Ramos (cell line): ENCODE data around the gene CDK2AP2.
"Not testable (repeated sequence)": the region's sequence is repeated elsewhere in the genome, so short reads cannot be mapped to it uniquely, and the experiment has no call there.

Source experiments
- in situ Hi-C: fragments of 300-500 bp; cut with MboI; formaldehyde crosslinking; loops from one replicate; pipeline ENCODE4 v1.14.3; 2022; ENCODE audit warnings: low sequenced_read_pairs; ENCODE audit not compliant: unreplicated experiment

The CDK2AP2 gene

DNA sequence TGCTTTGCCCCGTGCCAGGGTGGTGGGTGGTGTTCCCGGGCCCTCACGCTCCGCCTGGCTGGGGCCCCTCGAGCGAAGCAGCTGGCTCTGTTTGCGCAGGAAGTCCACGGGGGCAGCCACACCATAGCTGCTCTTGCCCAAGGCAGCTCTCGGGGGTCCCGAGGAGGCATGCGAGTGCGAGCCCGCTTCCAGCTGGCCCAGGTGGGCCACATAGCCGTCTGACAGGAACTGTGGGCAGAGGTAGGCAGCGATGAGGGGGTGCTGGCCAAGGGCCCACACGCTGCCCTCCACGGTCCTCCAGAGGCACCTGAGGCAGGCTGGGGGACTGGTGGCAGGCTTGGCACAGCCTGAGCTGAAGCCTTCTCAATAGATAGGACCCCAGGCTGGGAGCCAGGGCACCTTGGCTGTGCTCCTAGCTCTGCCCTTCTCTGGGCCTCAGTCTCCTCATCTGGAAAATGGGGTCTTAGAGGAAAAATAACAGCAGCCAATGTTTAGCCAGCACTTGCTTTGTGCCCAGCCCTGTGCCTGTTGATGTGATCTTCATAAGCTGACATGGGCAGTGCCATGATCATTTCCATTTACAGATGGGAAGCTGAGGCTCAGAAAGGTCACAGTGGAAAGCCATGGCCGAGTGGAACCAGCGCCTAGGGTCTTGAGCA lies 15.8 kb downstream of the CDK2AP2 start:
- in situ Hi-C loops = no loop called here

DNA sequence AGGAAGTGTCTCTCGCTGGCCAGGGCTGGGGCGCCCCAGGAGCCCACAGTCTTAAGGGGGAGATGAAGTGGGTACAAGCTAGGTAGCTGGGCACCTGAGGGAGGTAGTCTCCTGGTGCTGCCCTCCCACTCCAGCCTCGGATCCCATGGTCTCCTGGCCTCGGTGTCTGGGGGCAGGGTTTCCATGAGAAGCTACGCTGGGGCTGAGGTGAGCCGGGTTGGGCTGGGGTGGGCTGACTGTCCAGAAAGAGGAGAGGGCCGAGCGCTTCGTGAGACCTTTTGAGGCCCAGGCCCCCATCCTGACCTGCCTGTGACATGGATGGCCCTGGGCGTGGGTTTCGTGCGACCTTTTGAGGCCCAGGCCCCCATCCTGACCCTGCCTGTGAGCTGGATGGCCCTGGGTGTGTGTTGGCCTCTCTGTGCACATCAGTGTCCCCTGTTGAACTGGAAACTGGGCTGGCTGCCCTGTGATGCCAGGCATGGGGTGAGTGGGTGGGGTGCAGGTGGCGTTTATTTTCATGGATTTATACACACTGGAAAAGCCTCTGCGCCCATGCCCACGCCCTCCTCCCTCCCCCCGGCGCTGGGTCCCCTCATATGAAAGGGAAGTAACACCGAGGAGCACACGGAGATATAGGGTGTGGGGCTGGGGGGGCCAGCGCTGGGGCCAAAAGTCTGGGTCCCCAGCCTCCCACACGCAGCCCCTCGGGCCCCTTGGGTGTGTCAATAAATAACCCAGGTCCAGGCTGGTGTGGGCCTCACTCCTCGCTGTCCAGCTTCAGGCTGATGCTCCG lies 16.5 kb downstream of the CDK2AP2 start:
- in situ Hi-C loops = no loop called here

DNA sequence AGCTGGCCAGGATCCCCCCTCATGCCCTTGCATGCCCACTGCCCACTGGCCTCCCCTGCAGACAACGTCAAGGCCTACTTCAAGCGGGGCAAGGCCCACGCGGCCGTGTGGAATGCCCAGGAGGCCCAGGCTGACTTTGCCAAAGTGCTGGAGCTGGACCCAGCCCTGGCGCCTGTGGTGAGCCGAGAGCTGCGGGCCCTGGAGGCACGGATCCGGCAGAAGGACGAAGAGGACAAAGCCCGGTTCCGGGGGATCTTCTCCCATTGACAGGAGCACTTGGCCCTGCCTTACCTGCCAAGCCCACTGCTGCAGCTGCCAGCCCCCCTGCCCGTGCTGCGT lies 17.3 kb downstream of the CDK2AP2 start:
- in situ Hi-C loops = no loop called here

DNA sequence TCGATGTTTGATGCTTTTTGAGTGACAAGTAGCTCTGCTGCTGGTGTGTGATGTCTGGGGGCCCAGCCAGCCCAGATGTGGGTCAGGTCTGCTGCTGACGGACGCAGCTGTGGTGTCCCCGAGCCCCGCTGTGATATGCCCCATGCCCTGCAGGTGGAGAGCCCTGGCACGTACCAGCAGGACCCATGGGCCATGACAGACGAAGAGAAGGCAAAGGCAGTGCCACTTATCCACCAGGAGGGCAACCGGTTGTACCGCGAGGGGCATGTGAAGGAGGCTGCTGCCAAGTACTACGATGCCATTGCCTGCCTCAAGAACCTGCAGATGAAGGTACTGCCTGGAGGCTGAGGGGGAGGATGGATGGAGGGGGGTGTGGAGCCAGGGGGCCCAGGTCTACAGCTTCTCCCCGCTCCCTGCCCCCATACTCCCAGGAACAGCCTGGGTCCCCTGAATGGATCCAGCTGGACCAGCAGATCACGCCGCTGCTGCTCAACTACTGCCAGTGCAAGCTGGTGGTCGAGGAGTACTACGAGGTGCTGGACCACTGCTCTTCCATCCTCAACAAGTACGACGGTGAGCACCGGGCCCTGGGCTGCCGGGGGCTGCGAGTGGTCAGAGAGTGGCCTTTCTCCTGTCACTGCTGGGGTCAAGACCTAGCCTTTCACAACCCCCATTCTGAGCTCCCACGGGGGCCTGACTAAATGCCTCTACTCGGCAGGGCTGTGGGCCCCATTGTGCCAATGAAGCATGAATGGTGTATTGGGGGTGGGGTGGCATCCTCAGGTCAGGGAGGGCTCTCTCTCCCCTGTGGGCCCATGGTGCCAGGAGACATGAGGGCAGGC lies 17.9 kb downstream of the CDK2AP2 start:
- in situ Hi-C loops = loop anchor here (10.0 kb wide), 1 partner anchor 205 kb away; the partner anchor contains the start of gene ANKRD13D

DNA sequence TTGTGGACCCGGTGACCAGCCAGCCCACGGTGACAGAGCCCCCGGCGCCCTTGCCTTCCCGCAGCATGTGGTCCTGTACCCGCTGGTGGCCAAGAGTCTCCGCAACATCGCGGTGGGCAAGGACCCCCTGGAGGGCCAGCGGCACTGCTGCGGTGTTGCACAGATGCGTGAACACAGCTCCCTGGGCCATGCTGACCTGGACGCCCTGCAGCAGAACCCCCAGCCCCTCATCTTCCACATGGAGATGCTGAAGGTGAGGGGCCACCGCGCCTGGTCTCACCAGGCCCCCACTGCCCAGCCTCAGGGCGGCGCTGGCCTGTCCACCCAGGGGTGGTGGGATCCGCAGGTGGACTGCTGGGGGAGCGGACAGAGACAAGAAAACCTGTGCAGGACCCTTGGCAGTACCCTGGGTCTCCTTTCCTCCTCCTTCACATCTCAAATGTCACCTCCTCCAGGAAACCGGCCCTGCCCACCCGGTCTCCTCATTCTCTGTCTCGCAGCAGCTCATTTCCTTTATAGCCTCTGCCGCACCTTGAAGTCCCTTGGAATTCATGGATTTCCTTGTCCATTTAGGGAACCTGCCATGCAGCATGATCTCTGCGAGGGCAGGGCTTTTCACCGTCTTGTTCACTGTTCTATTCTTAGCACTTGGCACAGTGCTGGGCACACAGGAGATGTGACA lies 18.6 kb downstream of the CDK2AP2 start:
- in situ Hi-C loops = loop anchor here (10.0 kb wide), 1 partner anchor 205 kb away; the partner anchor contains the start of gene ANKRD13D

DNA sequence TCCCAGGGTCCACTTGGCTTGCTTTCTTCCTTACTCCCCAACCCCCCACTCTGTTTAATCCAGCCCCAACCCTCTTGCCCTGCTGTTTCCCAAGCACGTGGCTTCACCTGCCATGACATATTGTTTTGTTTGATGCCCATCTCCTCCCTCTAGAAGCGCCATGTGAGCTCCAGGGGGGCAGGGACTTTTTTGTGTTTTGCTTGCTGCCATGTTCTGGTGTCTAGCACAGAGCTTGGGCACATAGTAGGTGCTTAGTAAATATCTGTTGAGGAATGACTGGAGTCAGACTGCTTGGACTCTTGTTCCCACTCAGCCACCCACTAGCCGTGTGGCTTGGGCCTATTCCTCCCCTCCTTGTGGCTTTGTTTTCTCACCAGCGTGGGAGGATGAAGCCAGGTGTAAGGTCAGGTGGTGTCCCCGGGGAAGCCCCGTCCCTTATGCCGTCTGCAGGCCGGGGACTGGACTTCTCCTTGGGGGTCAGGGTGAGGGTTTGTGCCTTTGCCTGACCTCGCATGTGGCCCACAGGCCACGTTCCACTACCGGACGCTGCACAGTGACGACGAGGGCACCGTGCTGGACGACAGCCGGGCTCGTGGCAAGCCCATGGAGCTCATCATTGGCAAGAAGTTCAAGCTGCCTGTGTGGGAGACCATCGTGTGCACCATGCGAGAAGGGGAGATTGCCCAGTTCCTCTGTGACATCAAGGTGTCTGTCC lies 21.3 kb downstream of the CDK2AP2 start:
- in situ Hi-C loops = loop anchor here (10.0 kb wide), 1 partner anchor 202 kb away; the partner anchor contains the start of gene ANKRD13D

DNA sequence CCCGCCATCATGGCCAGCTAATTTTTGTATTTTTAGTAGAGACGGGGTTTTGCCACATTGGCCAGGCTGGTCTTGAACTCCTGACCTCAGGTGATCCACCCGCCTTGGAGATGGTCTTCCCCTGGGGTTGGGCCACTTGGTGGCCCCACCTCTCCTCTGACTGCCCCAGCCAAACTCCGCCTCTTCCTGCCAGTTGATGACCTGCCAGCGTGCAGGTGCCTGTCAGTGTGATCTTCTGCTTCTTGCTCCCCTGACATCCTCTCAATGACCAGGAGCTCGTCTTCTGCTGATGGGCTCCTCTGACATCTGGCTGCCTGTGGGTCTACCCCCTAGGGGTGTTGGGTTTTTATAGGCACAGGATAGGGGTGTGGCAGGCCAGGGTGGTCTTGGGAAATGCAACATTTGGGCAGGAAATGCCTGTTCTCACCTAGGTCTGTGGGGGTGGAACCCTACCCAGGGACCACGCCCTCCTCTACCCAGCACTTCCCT lies 22.0 kb downstream of the CDK2AP2 start:
- in situ Hi-C loops = loop anchor here (10.0 kb wide), 1 partner anchor 201 kb away; the partner anchor contains the start of gene ANKRD13D

DNA sequence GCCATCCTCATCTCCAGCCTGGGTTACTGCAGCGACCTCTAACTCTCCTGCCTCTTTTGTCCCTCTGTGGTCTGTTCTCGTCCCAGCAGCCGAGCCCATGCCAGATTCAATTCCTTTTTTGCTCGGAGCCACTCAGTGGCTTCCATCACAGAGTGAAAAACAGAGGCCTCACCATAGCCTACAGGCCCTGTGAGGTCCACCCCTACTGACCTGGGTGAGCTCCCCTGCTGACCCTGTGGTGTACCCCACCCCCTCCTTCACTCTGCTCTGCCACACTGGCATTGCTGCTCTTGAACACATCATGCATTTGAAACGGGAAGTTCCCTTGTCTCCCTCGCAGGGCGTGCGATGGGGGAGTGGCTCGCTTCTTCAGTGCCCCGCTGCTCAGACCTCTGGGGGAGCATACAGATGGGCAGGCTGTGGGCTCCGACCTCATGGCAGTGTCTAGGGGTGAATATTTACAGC lies 23.1 kb downstream of the CDK2AP2 start:
- in situ Hi-C loops = loop anchor here (10.0 kb wide), 1 partner anchor 200 kb away; the partner anchor contains the start of gene ANKRD13D

DNA sequence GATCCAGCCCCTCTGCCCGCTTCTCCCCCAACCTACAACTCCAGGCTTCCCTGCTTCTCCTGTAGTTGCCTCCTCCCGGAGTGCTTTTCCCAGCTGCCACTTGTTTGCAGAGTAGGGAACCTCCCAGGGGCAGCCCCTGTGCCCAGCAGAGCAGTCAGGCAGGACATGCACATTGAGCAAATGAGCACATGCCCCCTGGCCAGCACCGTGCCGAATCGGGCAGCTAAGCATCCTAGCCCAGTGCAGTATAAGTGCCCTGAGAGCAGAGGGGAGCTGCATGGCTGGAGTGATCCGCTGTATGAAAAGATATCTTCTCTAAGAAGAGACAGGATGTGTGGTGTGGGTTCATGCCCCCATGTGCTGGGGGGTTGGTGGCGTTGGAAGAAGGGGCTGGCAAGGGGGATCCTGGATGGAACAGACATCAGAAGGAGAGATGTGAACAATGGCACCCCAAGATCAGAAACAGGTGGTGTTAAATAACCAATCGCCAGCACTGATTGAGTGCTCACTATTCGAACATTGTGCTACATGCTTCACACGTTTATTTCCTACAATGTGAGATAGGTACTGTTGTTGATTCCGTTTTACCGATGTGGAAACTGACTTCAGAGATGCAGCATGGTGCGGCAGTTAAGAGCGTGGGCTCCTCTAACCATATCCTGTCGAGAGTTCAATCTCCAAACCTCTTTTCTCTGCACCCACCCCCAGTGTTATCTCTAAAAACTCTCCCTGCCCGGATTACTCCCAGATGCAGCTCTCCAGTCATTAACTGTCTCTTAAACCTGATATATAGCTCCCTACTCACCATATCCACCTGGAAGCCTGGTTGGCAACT lies 23.9 kb downstream of the CDK2AP2 start:
- in situ Hi-C loops = loop anchor here (10.0 kb wide), 1 partner anchor 199 kb away; the partner anchor contains the start of gene ANKRD13D

DNA sequence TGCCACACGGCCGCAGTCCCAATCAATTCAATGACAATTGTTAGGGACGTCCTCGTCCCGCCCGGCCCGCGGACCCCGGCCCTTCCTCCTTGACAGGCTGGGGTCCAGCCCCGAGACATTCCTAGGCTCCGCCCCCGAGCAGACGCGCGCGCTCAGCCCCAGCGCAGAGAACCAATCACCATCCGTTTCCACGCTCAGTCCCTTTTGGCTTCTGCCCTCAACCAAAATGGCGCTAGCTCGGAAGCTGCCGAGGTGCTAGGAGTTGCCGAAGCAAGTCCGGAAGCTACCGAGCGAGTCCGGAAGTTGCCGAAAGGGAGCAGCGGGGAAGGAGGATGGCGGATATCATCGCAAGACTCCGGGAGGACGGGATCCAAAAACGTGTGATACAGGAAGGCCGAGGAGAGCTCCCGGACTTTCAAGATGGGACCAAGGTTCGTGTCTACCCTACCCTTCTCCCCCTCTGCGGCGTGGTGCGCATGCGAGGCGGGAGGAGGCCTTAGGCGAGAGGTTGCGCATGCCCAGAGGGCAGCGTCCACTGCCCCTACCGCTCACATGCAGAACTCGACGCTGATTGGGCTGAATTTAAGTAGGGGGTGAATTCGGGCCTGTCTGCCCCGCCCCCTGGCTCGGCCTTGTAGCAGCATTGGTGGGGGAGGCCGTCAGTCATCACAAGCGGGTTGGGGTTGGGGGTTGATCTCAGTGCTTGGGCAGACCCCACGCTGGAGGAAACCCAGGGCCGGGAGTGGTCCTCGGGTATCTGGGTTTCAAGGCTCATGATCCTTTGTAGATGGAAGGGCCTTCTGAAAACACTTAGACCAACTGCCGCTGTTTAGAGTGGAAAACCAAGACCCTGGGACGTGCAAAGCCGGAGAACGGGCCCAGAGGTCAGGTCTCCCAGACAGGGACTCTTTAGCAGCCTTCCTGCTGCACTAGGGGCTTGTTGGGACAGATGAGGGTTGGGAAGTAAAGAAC lies 24.8 kb downstream of the CDK2AP2 start, which contains the start of gene AIP:
AIP (plus strand) TSS at position 200 of the 972 bp plus-strand sequence; CDS start at position 333, 133 bp downstream.
- in situ Hi-C loops = loop anchor here (10.0 kb wide), 1 partner anchor 198 kb away; the partner anchor contains the start of gene ANKRD13D

DNA sequence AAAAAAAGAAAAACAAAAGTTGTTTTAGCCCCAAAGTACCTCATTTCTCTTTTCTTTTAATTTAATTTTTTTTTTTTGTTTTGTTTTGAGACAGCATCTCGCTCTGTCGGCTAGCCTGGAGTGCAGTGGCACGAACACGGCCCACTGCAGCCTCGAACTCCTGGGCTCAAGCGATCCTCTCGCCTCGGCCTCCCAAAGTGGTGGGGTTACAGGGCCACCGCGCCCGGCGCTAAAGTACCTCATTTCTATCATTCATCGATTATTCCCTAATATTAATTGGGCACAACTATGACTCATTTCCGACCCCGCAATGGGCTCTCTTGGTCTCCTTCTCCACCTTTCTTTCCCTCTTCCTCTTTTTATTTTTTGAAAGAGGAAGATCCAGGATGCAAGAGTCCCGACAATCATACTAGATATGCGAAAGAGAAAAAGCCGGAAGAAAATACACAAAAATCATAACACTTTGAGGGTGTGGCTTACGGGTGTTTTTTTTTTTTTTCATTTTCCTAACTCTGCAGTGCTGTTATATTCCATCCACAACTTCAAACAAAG lies 25.6 kb downstream of the CDK2AP2 start:
- in situ Hi-C loops = loop anchor here (10.0 kb wide), 1 partner anchor 198 kb away; the partner anchor contains the start of gene ANKRD13D

DNA sequence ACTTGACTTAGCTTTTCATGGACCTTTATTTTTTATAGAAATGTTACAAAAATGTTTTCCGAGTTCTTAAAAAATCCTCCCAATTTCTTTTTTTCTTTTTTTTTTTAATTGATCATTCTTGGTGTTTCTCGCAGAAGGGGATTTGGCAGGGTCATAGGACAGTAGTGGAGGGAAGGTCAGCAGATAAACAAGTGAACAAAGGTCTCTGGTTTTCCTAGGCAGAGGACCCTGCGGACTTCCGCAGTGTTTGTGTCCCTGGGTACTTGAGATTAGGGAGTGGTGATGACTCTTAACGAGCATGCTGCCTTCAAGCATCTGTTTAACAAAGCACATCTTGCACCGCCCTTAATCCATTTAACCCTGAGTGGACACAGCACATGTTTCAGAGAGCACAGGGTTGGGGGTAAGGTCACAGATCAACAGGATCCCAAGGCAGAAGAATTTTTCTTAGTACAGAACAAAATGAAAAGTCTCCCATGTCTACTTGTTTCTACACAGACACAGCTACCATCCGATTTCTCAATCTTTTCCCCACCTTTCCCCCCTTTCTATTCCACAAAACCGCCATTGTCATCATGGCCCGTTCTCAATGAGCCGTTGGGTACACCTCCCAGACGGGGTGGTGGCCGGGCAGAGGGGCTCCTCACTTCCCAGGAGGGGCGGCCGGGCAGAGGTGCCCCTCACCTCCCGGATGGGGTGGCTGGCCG lies 30.5 kb downstream of the CDK2AP2 start:
- in situ Hi-C loops = not testable (repeated sequence)

DNA sequence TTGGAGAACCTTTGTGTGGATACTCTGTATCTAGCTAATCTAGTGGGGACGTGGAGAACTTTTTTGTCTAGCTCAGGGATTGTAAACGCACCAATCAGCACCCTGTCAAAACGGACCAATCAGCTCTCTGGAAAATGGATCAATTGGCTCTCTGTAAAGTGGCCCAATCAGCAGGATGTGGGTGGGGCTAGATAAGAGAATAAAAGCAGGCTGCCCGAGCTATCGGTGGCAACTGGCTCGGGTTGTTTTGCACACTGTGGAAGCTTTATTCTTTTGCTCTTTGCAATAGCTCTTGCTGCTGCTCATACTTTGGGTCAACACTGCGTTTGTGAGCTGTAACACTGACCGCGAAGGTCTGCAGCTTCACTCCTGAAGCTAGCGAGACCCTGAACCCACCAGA lies 31.3 kb downstream of the CDK2AP2 start:
- in situ Hi-C loops = not testable (repeated sequence)

DNA sequence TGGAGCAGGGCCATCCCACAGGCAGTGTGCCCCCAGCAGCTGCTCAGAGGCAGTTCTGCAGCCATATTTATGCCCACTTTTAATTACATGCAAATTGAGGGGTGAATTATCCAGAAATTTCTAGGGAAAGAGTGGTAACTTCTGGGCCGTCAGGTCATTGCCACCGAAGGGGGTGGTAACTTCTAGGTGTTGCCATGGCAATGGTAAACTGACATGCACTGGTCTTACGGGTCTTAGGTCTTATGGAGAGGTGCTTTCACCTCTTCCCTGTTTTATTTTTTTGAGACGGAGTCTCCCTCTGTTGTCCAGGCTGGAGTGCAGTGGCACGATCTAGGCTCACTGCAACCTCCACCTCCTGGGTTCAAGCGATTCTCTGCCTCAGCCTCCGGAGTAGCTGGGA lies 35.1 kb downstream of the CDK2AP2 start:
- in situ Hi-C loops = no loop called here

DNA sequence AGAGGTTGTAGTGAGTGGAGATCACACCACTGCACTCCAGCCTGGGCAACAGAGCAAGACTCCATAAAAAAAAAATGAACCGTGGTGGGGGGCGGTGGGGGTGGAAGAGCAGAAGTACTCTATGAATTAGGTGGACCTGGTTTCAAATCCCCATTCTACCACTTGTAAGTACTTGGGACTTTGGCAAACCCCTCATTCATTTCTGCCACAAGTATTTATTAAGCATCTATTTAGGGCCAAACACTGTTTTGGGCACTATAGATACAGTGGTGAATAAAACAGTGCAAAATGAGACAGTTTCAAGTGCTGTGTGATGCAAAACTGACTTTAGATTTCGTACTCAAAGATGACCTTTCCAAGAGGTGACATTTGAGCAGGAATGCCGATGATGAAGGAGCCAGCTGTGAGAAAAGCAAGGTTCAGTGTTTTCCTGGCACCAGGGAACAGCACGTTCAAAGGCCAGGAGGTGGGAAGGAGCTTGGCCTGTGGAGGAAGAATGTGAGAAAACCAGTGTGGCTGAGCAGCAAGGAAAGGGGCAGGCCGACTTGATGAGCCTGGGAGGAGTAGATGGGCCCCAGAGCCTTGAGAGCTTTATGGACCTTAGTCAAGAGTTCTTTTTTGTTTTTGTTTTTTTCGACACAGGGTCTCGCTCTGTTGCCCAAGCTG lies 37.5 kb downstream of the CDK2AP2 start:
- in situ Hi-C loops = no loop called here
